Measurements from ENCODE around the gene ERAS. TPM values are rescaled to one million over a fixed set of nuclear protein-coding genes. Genes with fewer than 3 reads are reported as not detected.

ERAS gene
- total RNA-seq, result not detected

GRCh38 chrX:48826135-48826875 lies at the start of gene ERAS:
ERAS (plus strand) TSS chrX:48826513; CDS start chrX:48829124, 2,611 bp downstream.

GRCh38 chrX:48786341-48786800 lies 39.9 kb upstream of the ERAS start, which contains the start of gene GATA1:
GATA1 (plus strand) TSS chrX:48786590; CDS start chrX:48791110, 4,520 bp downstream.

GRCh38 chrX:48801280-48802088 lies 24.8 kb upstream of the ERAS start, which contains the start of gene HDAC6:
HDAC6 (plus strand) TSS chrX:48802067; CDS start chrX:48802693, 626 bp downstream.

GRCh38 chrX:48835524-48836329 lies 9.4 kb downstream of the ERAS start, which contains the start of gene PCSK1N:
PCSK1N (minus strand) TSS chrX:48835610; CDS start chrX:48835532, 78 bp downstream.

Small RNA genes lying within 50 kb of the gene (small RNA-seq; reads per million reads assigned to genes)
- 0 reads per million in 2 donors for gene RNU6-29P

Other genes with a start within 250 kb of the ERAS start
- 10 to 100 TPM; 52.6 to 69.9 TPM for gene WDR13, start 229.0 kb upstream of the ERAS start, total RNA-seq
- under 1 TPM in 1 of 2 donors, not detected in 1; 0.33 TPM for gene WAS, start 142.7 kb upstream of the ERAS start, total RNA-seq
- 10 to 100 TPM in 1 of 2 donors, 1 to 10 TPM in 1; 8.3 to 13.3 TPM for gene SUV39H1, start 129.8 kb upstream of the ERAS start, total RNA-seq
- not detected for gene GLOD5, start 64.8 kb upstream of the ERAS start, total RNA-seq
- not detected for gene GATA1, start 39.9 kb upstream of the ERAS start, total RNA-seq
- 10 to 100 TPM; 35.3 to 49.2 TPM for gene HDAC6, start 24.4 kb upstream of the ERAS start, total RNA-seq
- under 1 TPM in 1 of 2 donors, not detected in 1; 0.69 TPM for gene PCSK1N, start 9.1 kb downstream of the ERAS start, total RNA-seq
- gene TIMM17B, start 71.3 kb downstream of the ERAS start, total RNA-seq, result 10 to 100 TPM; 20.0 to 44.6 TPM
- gene PQBP1, start 71.4 kb downstream of the ERAS start, total RNA-seq, result 10 to 100 TPM; 28.9 to 36.6 TPM
- 10 to 100 TPM; 15.1 to 15.3 TPM for gene SLC35A2, start 85.1 kb downstream of the ERAS start, total RNA-seq
- gene PIM2, start 92.5 kb downstream of the ERAS start, total RNA-seq, result 10 to 100 TPM; 12.0 to 17.9 TPM
- 10 to 100 TPM; 24.0 to 28.9 TPM for gene OTUD5, start 131.1 kb downstream of the ERAS start, total RNA-seq
- under 1 TPM; 0.34 to 1.00 TPM for gene KCND1, start 145.3 kb downstream of the ERAS start, total RNA-seq
- 10 to 100 TPM; 13.4 to 16.3 TPM for gene GRIPAP1, start 175.8 kb downstream of the ERAS start, total RNA-seq
- gene TFE3, start 216.8 kb downstream of the ERAS start, total RNA-seq, result 10 to 100 TPM; 24.1 to 25.3 TPM
- 1 to 10 TPM in 1 of 2 donors, under 1 TPM in 1; 0.69 to 1.3 TPM for gene CCDC120, start 232.5 kb downstream of the ERAS start, total RNA-seq
- gene PRAF2, start 247.5 kb downstream of the ERAS start, total RNA-seq, result 1 to 10 TPM; 7.7 to 7.9 TPM

Measured in melanocyte of skin (primary cell).